Chondrocyte (in vitro differentiated cells): ENCODE measurements around the gene OR52D1. TPM values are rescaled to one million over a fixed set of nuclear protein-coding genes. Genes with fewer than 3 reads are reported as not detected.

Source experiments
- DNase-seq: peaks from one replicate; pipeline ENCODE4 v3.0.0; 2021; ENCODE audit warnings: mixed read lengths, low spot score
- H3K27ac Mint-ChIP-seq: one replicate; pipeline ENCODE4 v1.8.0; 2021; ENCODE audit warnings: mild to moderate bottlenecking, moderate library complexity, mixed read lengths; ENCODE audit not compliant: unreplicated experiment
- H3K27me3 Mint-ChIP-seq: 2 replicates; pipeline ENCODE4 v1.8.0; 2021; ENCODE audit warnings: low read depth, mixed read lengths
- H3K36me3 Mint-ChIP-seq: 2 replicates; pipeline ENCODE4 v1.8.0; 2021; ENCODE audit warnings: low read depth, mixed read lengths
- H3K4me1 Mint-ChIP-seq: 2 replicates; pipeline ENCODE4 v1.8.0; 2021; ENCODE audit warnings: low read depth, mild to moderate bottlenecking, mixed read lengths
- H3K4me3 Mint-ChIP-seq: one replicate; pipeline ENCODE4 v1.8.0; 2021; ENCODE audit warnings: mild to moderate bottlenecking, moderate library complexity, mixed read lengths; ENCODE audit not compliant: unreplicated experiment
- H3K9me3 Mint-ChIP-seq: 2 replicates; pipeline ENCODE4 v1.8.0; 2021; ENCODE audit warnings: low read depth, mixed read lengths
- CTCF ChIP-seq: fragments of 200-600 bp; sonication (generic); IDR thresholded peaks from 2 replicates; pipeline ENCODE4 v1.5.0; 2021; ENCODE audit warnings: antibody characterized with exemption, mild to moderate bottlenecking, moderate library complexity
- total RNA-seq: library from RNA; stranded (reverse); gene quantifications from 3 replicates; pipeline ENCODE4 v1.2.1, GENCODE V29; 2021

OR52D1 gene
- total RNA-seq, 1 donor from 2014 or later: not detected

- TF ChIP-seq CTCF: no peak
- Mint-ChIP-seq H3K4me3 (no peak overlapping the region), H3K27me3 (peaks cover 21% of the 10 kb centered on the region), H3K36me3 (no peaks in the 10 kb centered on the region), H3K4me1 (no peaks in the 10 kb centered on the region), H3K27ac (no peak overlapping the region), H3K9me3 (no peaks in the 10 kb centered on the region)
- DNase-seq: no peak
Observed at GRCh38 chr11:5486421-5486820, 2.1 kb upstream of the OR52D1 start.

- no peaks in the 10 kb centered on the region for H3K4me1 Mint-ChIP-seq
- no peaks in the 10 kb centered on the region for H3K36me3 Mint-ChIP-seq
- no peak for TF ChIP-seq CTCF
- DNase-seq: no peak
- peaks cover 28% of the 10 kb centered on the region for H3K27me3 Mint-ChIP-seq
- H3K4me3 Mint-ChIP-seq: no peak overlapping the region
- H3K27ac Mint-ChIP-seq: no peak overlapping the region
- H3K9me3 Mint-ChIP-seq: no peaks in the 10 kb centered on the region
Observed at GRCh38 chr11:5488798-5489399, 414 bp downstream of the OR52D1 start.

GRCh38 chr11:5489576-5490357, 1.3 kb downstream of the OR52D1 start:
- DNase-seq: no peak
- no peak overlapping the region for H3K27ac Mint-ChIP-seq
- H3K9me3 Mint-ChIP-seq: no peaks in the 10 kb centered on the region
- no peaks in the 10 kb centered on the region for H3K36me3 Mint-ChIP-seq
- peaks cover 30% of the 10 kb centered on the region for H3K27me3 Mint-ChIP-seq
- TF ChIP-seq CTCF: no peak
- no peaks in the 10 kb centered on the region for H3K4me1 Mint-ChIP-seq
- H3K4me3 Mint-ChIP-seq: no peak overlapping the region

- Mint-ChIP-seq H3K27ac (no peak overlapping the region), H3K4me3 (no peak overlapping the region), H3K4me1 (no peaks in the 10 kb centered on the region), H3K36me3 (no peaks in the 10 kb centered on the region), H3K9me3 (no peaks in the 10 kb centered on the region), H3K27me3 (peaks cover 19% of the 10 kb centered on the region)
- DNase-seq: no peak
- TF ChIP-seq CTCF: no peak
Observed at GRCh38 chr11:5499671-5500070, 11.2 kb downstream of the OR52D1 start.

- Mint-ChIP-seq H3K27me3 (peaks cover 20% of the 10 kb centered on the region), H3K4me1 (no peaks in the 10 kb centered on the region), H3K27ac (no peak overlapping the region), H3K9me3 (no peaks in the 10 kb centered on the region), H3K4me3 (no peak overlapping the region), H3K36me3 (no peaks in the 10 kb centered on the region)
- TF ChIP-seq CTCF: no peak
- DNase-seq: no peak
Observed at GRCh38 chr11:5500393-5500801, 11.9 kb downstream of the OR52D1 start.
